ENCODE data around the gene MRPL43. TPM values are rescaled to one million over a fixed set of nuclear protein-coding genes. Genes with fewer than 3 reads are reported as not detected.

MRPL43 gene
- total and polyA plus RNA-seq, 10 of the 15 experiments (the other 5 are each of a cell fraction or from before 2014, with no cell fraction given), result 16.6 to 108 (median 65.1) TPM

GRCh38 chr10:100986952-100987684, at the start of gene MRPL43, which contains the start of gene TWNK (continued):
- TF ChIP-seq POLR2A (IDR thresholded peaks at IDR 0.05; ENCODE audit: low read depth, low read length) (peak; percentile 94), SREBF2 (IDR thresholded peaks at IDR 0.05; ENCODE audit: low read length) (peak; percentile 68; the same call in 1 of the 2 replicates), ATF3 (IDR thresholded peaks at IDR 0.05; ENCODE audit: borderline replicate concordance, extremely low read depth, low read depth, low read length) (no peak), CBX3 (IDR thresholded peaks at IDR 0.05; ENCODE audit: borderline replicate concordance, low read depth) (no peak), NR2C1 (IDR thresholded peaks at IDR 0.05) (peak; percentile 99), ZBED1 (IDR thresholded peaks at IDR 0.05; ENCODE audit: borderline replicate concordance) (no peak), E2F8 (IDR thresholded peaks at IDR 0.05; ENCODE audit: low read depth, partially characterized antibody) (peak; percentile 89), CHD2 (IDR thresholded peaks at IDR 0.05; ENCODE audit: borderline replicate concordance, low read depth, low read length) (peak; percentile 77), NFYA (IDR thresholded peaks at IDR 0.05; ENCODE audit: borderline replicate concordance, low read depth, low read length) (no peak), ZNF217 (IDR thresholded peaks at IDR 0.05) (no peak), RELB (IDR thresholded peaks at IDR 0.05; ENCODE audit: low read depth) (peak; percentile 78), RCOR1 (conservative IDR thresholded peaks at IDR 0.05; ENCODE audit: low read depth, low read length) (no peak), ZNF207 (IDR thresholded peaks at IDR 0.05; ENCODE audit: borderline replicate concordance) (peak; percentile 95), YY1 (IDR thresholded peaks at IDR 0.05; ENCODE audit: low read depth, low read length) (peak; percentile 47; the same call in 1 of the 2 replicates), MAX (IDR thresholded peaks at IDR 0.05; ENCODE audit: low read depth, low read length) (peak; percentile 97), HCFC1 (IDR thresholded peaks at IDR 0.05; ENCODE audit: low read length) (peak; percentile 63), RELA (IDR thresholded peaks at IDR 0.05; ENCODE audit: borderline replicate concordance, partially characterized antibody) (peak; percentile 17), KAT2A (conservative IDR thresholded peaks at IDR 0.05; ENCODE audit: control insufficient read depth, low read depth, low read length) (no peak), NBN (IDR thresholded peaks at IDR 0.05) (peak; percentile 67; the same call in 1 of the 2 replicates), HDAC6 (IDR thresholded peaks at IDR 0.05; ENCODE audit: unreplicated experiment) (no peak), CBFB (IDR thresholded peaks at IDR 0.05; ENCODE audit: low read depth) (peak; percentile 55; the same call in 1 of the 2 replicates), SKIL (IDR thresholded peaks at IDR 0.05; ENCODE audit: low read depth, poor library complexity, severe bottlenecking) (no peak)

All from GM12878 (cell line).